T-helper 17 cell (primary cell): ENCODE data around the gene MCC. TPM values are rescaled to one million over a fixed set of nuclear protein-coding genes. Genes with fewer than 3 reads are reported as not detected.

Source experiments
- ATAC-seq: fragments of 150-1000 bp; cut with Tn5 transposase; 2 replicates; pipeline ENCODE4 v1.10.0; 2021; ENCODE audit warnings: mild to moderate bottlenecking, moderate library complexity
- DNase-seq, 3 donors: peaks; one replicate each; pipeline versions ENCODE4 v3.0.0 to v3.0.0-alpha.2; 2020 to 2021
- H3K9me3 ChIP-seq: one replicate; pipeline ENCODE4 v1.7.0; 2013; ENCODE audit warnings: low read length, mild to moderate bottlenecking; ENCODE audit not compliant: control insufficient read depth, poor library complexity, severe bottlenecking
- H3K27ac Mint-ChIP-seq: one replicate; pipeline ENCODE4 v1.8.0; 2022; ENCODE audit warnings: mild to moderate bottlenecking, moderate library complexity, mixed read lengths
- H3K27me3 Mint-ChIP-seq: one replicate; pipeline ENCODE4 v1.8.0; 2022; ENCODE audit warnings: mixed read lengths
- H3K36me3 Mint-ChIP-seq: one replicate; pipeline ENCODE4 v1.8.0; 2022; ENCODE audit warnings: low read depth, mixed read lengths
- H3K4me1 Mint-ChIP-seq: one replicate; pipeline ENCODE4 v1.8.0; 2022; ENCODE audit warnings: mild to moderate bottlenecking, mixed read lengths
- H3K4me3 Mint-ChIP-seq: one replicate; pipeline ENCODE4 v1.8.0; 2022; ENCODE audit warnings: mild to moderate bottlenecking, moderate library complexity, mixed read lengths
- total RNA-seq, 4 donors: library from RNA in 2 of 4; stranded (reverse) in 2 of 4; gene quantifications; one replicate each; pipeline ENCODE4 v1.2.3 and lab custom pipeline; 2022 to 2026

The MCC gene
- total RNA-seq, 2 donors from 2014 or later = 2.2 to 4.4 TPM

- peaks cover 29% of the 10 kb centered on the region for H3K27me3 Mint-ChIP-seq
- peaks cover 2% of the 10 kb centered on the region for H3K36me3 Mint-ChIP-seq
- peaks cover 14% of the 10 kb centered on the region for H3K4me1 Mint-ChIP-seq
- H3K4me3 Mint-ChIP-seq = no peak overlapping the region
- H3K9me3 ChIP-seq = no peaks in the 10 kb centered on the region
- DNase-seq = no peak
- no peak overlapping the region for H3K27ac Mint-ChIP-seq
- no peak for ATAC-seq
Observed at GRCh38 chr5:113384782-113385285, 103.4 kb downstream of the MCC start.

GRCh38 chr5:113382731-113383130 is 105.5 kb downstream of the MCC start:
- ATAC-seq (no peak), DNase-seq (no peak)
- H3K9me3 ChIP-seq = no peaks in the 10 kb centered on the region
- Mint-ChIP-seq H3K27ac (no peak overlapping the region), H3K4me3 (no peak overlapping the region), H3K27me3 (peaks cover 18% of the 10 kb centered on the region), H3K4me1 (peaks cover 26% of the 10 kb centered on the region), H3K36me3 (peaks cover 2% of the 10 kb centered on the region)

- Mint-ChIP-seq H3K4me1 (peaks cover 31% of the 10 kb centered on the region), H3K27ac (no peak overlapping the region), H3K36me3 (peaks cover 2% of the 10 kb centered on the region), H3K4me3 (no peak overlapping the region), H3K27me3 (peaks cover 18% of the 10 kb centered on the region)
- no peak for DNase-seq
- H3K9me3 ChIP-seq = no peaks in the 10 kb centered on the region
- no peak for ATAC-seq
Observed at GRCh38 chr5:113381791-113382190, 106.5 kb downstream of the MCC start.

DNA sequence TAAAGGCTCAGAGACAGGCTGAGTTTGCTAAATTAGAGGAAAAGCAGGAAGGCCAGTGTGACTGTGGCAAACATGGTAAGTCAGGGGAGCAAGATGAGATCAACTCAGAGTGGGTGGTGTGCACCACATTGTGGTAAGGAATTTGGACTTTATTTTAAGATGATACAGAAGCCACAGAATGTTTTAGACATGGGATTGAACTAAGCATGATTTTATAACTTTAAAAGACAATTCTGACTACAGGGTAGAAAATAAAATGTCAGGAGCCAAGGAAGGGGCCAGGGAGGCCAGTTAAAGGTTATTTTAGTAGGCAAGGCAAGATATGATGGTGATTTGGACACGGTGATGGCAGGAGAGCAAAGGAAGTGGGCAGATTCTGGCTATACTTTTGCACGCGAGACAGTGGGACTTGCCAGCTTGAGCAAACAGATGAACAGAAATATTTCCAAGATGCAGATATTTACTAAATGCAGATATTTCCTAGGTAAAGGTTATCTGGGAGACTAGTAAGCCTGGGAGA is 107.4 kb downstream of the MCC start:
- H3K4me3 Mint-ChIP-seq = peak overlapping the region; percentile 36
- H3K9me3 ChIP-seq = no peaks in the 10 kb centered on the region
- DNase-seq (no peak), ATAC-seq (no peak)
- peaks cover 18% of the 10 kb centered on the region for H3K27me3 Mint-ChIP-seq
- H3K27ac Mint-ChIP-seq = peak overlapping the region; percentile 49
- H3K36me3 Mint-ChIP-seq = no peaks in the 10 kb centered on the region
- H3K4me1 Mint-ChIP-seq = peaks cover 33% of the 10 kb centered on the region

GRCh38 chr5:113379936-113380806 is 108.1 kb downstream of the MCC start:
- H3K4me3 Mint-ChIP-seq = no peak overlapping the region
- ATAC-seq (no peak), DNase-seq (no peak)
- H3K9me3 ChIP-seq = no peaks in the 10 kb centered on the region
- H3K4me1 Mint-ChIP-seq = peaks cover 33% of the 10 kb centered on the region
- peak overlapping the region; percentile 49 for H3K27ac Mint-ChIP-seq
- peaks cover 18% of the 10 kb centered on the region for H3K27me3 Mint-ChIP-seq
- no peaks in the 10 kb centered on the region for H3K36me3 Mint-ChIP-seq

- peak in 2 of 3 donors; percentile 16 to 35 for DNase-seq
- Mint-ChIP-seq H3K4me3 (peak overlapping the region; percentile 75), H3K27ac (peak overlapping the region; percentile 43), H3K36me3 (no peaks in the 10 kb centered on the region), H3K4me1 (peaks cover 33% of the 10 kb centered on the region), H3K27me3 (peaks cover 14% of the 10 kb centered on the region)
- H3K9me3 ChIP-seq = no peaks in the 10 kb centered on the region
- ATAC-seq = peak; percentile 77
Observed at GRCh38 chr5:113378959-113379541, 109.2 kb downstream of the MCC start.

DNA sequence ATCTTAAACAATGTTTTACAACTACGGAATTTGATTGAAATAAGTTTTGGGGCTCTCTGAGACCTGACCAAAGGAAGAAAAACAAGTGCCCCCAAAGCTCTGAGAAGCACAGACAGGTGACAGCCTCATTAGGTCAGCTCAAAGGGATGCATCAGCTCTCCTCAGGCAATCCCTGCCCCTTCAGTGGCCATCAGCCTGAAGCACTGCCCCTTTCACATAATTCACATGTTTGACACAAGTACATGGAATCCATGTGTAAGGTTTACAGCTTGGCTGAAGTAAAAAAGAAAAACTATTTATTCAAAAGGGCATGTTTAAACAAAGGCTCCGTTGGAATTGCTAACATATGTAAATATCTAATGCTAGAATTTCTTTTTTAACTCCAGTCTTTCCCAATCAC is 109.7 kb downstream of the MCC start:
- H3K9me3 ChIP-seq = no peaks in the 10 kb centered on the region
- H3K4me1 Mint-ChIP-seq = peaks cover 33% of the 10 kb centered on the region
- no peaks in the 10 kb centered on the region for H3K36me3 Mint-ChIP-seq
- DNase-seq (no peak), ATAC-seq (no peak)
- H3K4me3 Mint-ChIP-seq = peak overlapping the region; percentile 75
- H3K27me3 Mint-ChIP-seq = peaks cover 14% of the 10 kb centered on the region
- H3K27ac Mint-ChIP-seq = peak overlapping the region; percentile 43

DNA sequence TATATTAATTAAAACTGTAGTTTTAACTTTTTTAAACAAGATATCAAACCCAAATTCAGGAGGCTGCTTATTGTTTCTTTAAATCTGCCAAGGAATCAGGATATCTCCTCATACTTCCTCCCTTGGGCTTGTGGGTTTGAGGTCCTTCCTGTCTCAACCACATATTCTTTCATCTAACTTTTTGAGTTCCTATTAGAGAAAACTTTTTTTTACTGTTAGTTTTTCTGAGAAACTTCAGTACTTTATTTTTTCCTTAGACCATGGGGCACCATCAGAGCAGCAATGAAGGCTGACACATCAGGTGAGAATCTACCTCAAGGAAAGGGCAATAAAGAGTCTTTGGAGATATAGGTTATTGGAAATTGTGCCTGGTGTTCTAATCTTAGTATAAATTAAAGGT is 110.2 kb downstream of the MCC start:
- Mint-ChIP-seq H3K27ac (peak overlapping the region; percentile 43), H3K4me1 (peaks cover 33% of the 10 kb centered on the region), H3K36me3 (no peaks in the 10 kb centered on the region), H3K27me3 (peaks cover 14% of the 10 kb centered on the region), H3K4me3 (peak overlapping the region; percentile 75)
- no peaks in the 10 kb centered on the region for H3K9me3 ChIP-seq
- DNase-seq = no peak
- peak; percentile 61 for ATAC-seq

DNA sequence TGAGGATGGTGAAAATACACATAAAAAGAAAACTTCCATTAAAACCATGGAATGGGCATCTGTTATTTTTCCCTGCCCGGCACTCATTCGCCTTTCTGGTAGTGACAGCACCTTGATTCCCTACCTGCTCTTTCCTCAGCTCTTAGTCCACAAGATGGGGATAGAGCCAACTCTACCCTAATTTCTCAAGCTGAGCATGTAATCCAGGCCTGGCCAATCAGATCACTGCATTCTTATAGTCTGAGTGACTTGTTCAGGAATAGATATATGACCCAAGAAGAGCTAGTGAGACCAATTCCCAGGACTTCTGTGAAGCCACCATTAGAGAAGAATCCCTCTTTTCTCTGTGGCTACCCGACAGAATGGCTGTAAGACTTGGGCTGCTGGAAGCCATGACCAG is 111.6 kb downstream of the MCC start:
- Mint-ChIP-seq H3K4me1 (peaks cover 30% of the 10 kb centered on the region), H3K36me3 (no peaks in the 10 kb centered on the region), H3K27ac (no peak overlapping the region), H3K27me3 (peaks cover 9% of the 10 kb centered on the region), H3K4me3 (no peak overlapping the region)
- no peaks in the 10 kb centered on the region for H3K9me3 ChIP-seq
- no peak for DNase-seq
- ATAC-seq = no peak

DNA sequence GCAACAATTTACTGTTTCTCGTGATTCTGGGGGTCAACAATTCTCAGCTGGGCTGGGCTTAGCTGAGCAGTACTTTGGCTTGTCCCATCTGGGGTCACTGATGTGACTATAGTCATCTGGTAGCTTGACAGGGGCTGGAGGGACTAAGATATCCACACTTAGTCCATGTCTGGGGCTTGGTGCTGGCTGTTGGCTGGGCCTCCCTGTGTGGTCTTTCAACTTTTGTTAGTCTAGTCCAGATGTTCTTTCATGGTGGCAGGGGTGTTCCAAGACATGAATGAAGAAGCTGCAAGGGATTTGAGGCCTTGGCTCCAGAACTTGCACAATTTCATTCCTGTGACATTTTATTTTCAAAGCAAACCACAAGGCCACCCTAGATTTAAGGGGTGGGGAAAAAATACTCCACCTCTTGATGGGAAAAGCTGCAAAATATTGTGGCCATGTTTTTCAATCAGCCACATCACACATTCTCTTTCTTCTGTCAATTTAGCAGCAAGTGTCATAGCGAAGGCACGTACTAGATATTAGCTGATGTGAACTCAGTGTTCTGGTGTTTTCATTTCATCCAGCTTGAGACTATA is 112.7 kb downstream of the MCC start:
- Mint-ChIP-seq H3K36me3 (no peaks in the 10 kb centered on the region), H3K4me3 (no peak overlapping the region), H3K27me3 (peaks cover 5% of the 10 kb centered on the region), H3K27ac (no peak overlapping the region), H3K4me1 (peaks cover 24% of the 10 kb centered on the region)
- H3K9me3 ChIP-seq = no peaks in the 10 kb centered on the region
- ATAC-seq (no peak), DNase-seq (no peak)

DNA sequence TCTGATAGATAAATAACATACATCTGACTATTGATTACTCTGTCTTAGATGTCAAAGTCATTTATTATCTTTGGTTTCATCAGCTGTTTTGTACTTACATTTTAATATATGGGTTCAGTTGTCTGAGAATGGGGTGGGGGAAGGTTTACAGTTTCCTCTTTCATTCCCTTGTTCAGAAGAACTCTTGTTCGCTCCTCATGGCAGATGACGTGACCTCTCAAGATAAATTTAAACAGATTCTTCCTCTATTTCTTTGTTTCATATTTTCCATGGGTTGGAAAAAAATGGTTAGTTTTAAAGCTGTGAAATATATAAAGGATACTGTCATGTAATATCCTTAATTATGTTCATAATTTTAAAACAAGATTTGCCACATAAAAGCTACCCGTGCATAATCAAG is 114.8 kb downstream of the MCC start:
- DNase-seq = no peak
- H3K4me3 Mint-ChIP-seq = no peak overlapping the region
- ATAC-seq = no peak

DNA sequence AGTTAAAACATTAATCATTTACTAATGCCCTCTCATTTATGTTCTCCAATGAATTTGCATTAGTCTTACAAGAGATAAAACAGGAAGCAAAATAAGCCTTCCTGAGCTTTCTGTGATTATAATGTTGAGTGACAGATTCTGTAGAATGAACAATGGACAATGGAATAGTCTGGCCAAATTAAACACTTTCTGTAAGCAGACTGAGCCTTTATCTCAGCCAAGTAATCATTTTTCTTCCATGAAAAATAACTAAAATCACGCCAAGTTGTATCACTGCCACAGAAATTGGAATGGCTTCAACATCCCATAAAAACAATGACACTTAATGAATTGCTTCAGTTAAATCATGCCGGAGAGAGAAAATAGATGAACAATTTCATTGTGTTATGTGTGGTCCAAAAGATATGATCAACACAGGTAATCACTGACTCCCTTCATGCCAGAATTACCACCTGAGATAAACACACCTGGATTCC is 116.5 kb downstream of the MCC start:
- H3K9me3 ChIP-seq = no peaks in the 10 kb centered on the region
- DNase-seq (no peak), ATAC-seq (no peak)
- no peaks in the 10 kb centered on the region for H3K36me3 Mint-ChIP-seq
- no peak overlapping the region for H3K4me3 Mint-ChIP-seq
- H3K27ac Mint-ChIP-seq = no peak overlapping the region
- H3K27me3 Mint-ChIP-seq = no peaks in the 10 kb centered on the region
- H3K4me1 Mint-ChIP-seq = peaks cover 2% of the 10 kb centered on the region

More for the DNA sequence above, 114.8 kb downstream of the MCC start:
- no peaks in the 10 kb centered on the region for H3K27me3 Mint-ChIP-seq
- H3K36me3 Mint-ChIP-seq = no peaks in the 10 kb centered on the region
- no peaks in the 10 kb centered on the region for H3K9me3 ChIP-seq
- H3K4me1 Mint-ChIP-seq = peaks cover 14% of the 10 kb centered on the region
- no peak overlapping the region for H3K27ac Mint-ChIP-seq

- peaks cover 5% of the 10 kb centered on the region for H3K9me3 ChIP-seq
- ATAC-seq = no peak
- no peaks in the 10 kb centered on the region for H3K4me1 Mint-ChIP-seq
Observed at GRCh38 chr5:113367586-113367985, 120.7 kb downstream of the MCC start.

More at GRCh38 chr5:113367586-113367985, 120.7 kb downstream of the MCC start:
- H3K4me3 Mint-ChIP-seq = no peak overlapping the region
- no peak for DNase-seq
- H3K27ac Mint-ChIP-seq = no peak overlapping the region
- H3K27me3 Mint-ChIP-seq = no peaks in the 10 kb centered on the region
- H3K36me3 Mint-ChIP-seq = no peaks in the 10 kb centered on the region
